Upper lobe of right lung (tissue), 1 donor: ENCODE measurements around the gene LHX2. TPM values are rescaled to one million over a fixed set of nuclear protein-coding genes. Genes with fewer than 3 reads are reported as not detected.

Source experiments
- ATAC-seq: fragments of 200-7000 bp; cut with Tn5 transposase; one replicate; pipeline ENCODE4 v1.9.1; 2020; ENCODE audit warnings: mild to moderate bottlenecking, moderate library complexity
- DNase-seq: peaks from one replicate; pipeline ENCODE4 v3.0.0-alpha.2; 2020
- H3K27ac ChIP-seq: fragments of 200-600 bp; one replicate; pipeline ENCODE4 v1.8.0; 2022
- H3K27me3 ChIP-seq: fragments of 200-600 bp; one replicate; pipeline ENCODE4 v1.8.0; 2022; ENCODE audit warnings: mild to moderate bottlenecking
- H3K36me3 ChIP-seq: fragments of 200-600 bp; one replicate; pipeline ENCODE4 v1.8.0; 2022
- H3K4me1 ChIP-seq: fragments of 200-600 bp; one replicate; pipeline ENCODE4 v1.8.0; 2022
- H3K4me3 ChIP-seq: fragments of 200-600 bp; one replicate; pipeline ENCODE4 v1.8.0; 2022; ENCODE audit warnings: mild to moderate bottlenecking
- H3K9me3 ChIP-seq: fragments of 200-600 bp; one replicate; pipeline ENCODE4 v1.8.0; 2022
- intact Hi-C: fragments of 100-400 bp; cut with DNase I; formaldehyde crosslinking; loops from one replicate; pipeline ENCODE4 v1.11.0; 2022
- total RNA-seq: library from RNA; stranded (reverse); fragmentation: NEBNext Ultra II Directional; extraction: Animal tissue kit (Norgen Biotek cat#: 25700); gene quantifications from one replicate; pipeline ENCODE4 v1.2.1, GENCODE V29; 2021
- TF ChIP-seq, protein P1 (sequence below): fragments of 200-600 bp; IDR thresholded peaks from one replicate; pipeline ENCODE4 v1.8.0; 2022; ENCODE audit warnings: antibody characterized with exemption
- donor health status: DM: no; HTN: yes; CAD: no; lungs with severe emphysema.

The LHX2 gene
- total RNA-seq, 1 donor from 2014 or later: not detected

DNA sequence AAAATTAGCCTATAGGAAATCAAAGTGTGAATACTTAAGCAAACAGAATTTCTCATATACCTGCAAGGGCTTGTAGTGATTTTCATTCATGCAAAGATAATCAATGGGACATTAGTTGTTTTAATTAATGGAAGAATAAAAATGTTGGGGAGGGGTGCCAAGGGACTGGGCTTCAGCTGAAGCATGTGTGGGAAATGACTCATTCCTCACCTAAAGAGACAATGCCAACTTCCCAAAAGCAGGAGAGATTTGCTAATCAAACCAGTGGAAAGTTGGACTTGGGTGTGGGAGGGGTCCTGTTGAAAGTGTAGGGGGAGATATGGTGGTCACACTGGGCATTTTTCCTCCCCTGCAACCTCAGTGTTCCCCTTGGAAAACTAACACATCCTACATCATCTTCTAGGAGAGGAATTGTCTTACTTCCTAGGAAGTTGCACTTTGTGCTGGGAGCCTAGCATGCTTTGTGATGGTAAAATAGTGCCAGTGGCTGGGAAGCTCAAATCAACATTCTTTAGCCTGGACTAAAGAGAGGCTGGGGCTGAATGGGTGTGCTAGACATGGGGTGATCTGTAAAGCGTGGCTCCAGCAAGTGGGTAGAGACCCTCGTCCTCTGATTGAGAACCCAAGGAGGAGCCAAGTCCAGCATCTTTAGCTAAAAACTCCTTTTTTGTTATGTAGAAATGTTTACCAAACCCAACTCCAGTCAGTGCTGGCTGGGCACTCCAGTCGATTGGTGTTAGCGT, 6.4 kb upstream of the LHX2 start:
- TF ChIP-seq, protein P1, sequence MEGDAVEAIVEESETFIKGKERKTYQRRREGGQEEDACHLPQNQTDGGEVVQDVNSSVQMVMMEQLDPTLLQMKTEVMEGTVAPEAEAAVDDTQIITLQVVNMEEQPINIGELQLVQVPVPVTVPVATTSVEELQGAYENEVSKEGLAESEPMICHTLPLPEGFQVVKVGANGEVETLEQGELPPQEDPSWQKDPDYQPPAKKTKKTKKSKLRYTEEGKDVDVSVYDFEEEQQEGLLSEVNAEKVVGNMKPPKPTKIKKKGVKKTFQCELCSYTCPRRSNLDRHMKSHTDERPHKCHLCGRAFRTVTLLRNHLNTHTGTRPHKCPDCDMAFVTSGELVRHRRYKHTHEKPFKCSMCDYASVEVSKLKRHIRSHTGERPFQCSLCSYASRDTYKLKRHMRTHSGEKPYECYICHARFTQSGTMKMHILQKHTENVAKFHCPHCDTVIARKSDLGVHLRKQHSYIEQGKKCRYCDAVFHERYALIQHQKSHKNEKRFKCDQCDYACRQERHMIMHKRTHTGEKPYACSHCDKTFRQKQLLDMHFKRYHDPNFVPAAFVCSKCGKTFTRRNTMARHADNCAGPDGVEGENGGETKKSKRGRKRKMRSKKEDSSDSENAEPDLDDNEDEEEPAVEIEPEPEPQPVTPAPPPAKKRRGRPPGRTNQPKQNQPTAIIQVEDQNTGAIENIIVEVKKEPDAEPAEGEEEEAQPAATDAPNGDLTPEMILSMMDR: no peak
- intact Hi-C loops: no loop called here

DNA sequence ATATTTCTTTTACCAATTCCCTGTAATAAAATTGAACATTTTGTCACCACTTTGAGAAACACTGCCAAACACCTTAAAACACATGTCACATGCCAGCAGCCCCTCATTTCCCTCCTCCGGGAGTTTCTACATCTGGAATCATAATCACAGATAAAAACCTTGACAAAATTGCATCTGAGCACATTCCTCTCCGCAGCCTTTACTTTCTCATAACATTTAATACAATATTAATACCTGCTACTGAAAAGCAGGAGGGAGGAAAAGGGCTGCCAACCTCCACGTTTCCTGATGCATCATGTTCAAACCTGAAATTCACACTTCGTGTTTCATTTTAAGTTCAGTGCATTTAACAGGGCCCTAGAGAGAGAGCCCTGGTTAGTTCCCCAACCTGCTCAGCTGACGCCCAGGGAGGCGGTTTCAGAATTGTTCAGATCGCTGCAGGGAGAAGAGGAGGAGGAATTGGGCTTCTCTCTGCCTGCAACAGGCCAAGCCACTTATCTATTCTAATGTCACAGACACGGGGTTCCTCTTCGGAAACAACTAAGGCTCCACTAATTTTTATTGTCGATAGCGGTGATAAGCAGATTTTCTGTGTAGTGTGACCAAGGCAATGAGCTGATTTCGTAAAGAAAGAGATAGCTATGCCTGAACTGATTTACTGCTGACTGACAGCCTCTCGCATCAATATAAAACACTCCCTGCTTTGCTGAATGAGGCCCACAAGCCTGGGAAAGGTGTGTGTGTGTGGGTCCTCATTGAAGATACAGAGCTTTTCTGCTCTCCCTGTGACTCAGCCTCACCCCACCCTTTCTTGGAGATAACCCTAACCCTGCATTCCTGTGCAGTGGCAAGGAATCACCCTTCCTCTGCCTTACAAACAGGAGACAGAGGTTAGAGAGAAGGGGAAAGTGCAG, 4.9 kb upstream of the LHX2 start:
- Histone ChIP-seq H3K4me3 (no peak overlapping the region), H3K36me3 (no peaks in the 10 kb centered on the region), H3K27ac (no peak overlapping the region), H3K9me3 (no peaks in the 10 kb centered on the region), H3K27me3 (peaks cover 100% of the 10 kb centered on the region), H3K4me1 (peaks cover 15% of the 10 kb centered on the region)
- peak; percentile 71 for ATAC-seq
- no peak for DNase-seq
- intact Hi-C loops: no loop called here
- TF ChIP-seq, protein P1: no peak

More for the DNA sequence above, 6.4 kb upstream of the LHX2 start:
- DNase-seq: no peak
- Histone ChIP-seq H3K27me3 (peaks cover 100% of the 10 kb centered on the region), H3K27ac (no peak overlapping the region), H3K36me3 (no peaks in the 10 kb centered on the region), H3K4me3 (no peak overlapping the region), H3K9me3 (no peaks in the 10 kb centered on the region), H3K4me1 (peaks cover 4% of the 10 kb centered on the region)
- no peak for ATAC-seq

- intact Hi-C loops: no loop called here
- ATAC-seq (no peak), DNase-seq (no peak)
- Histone ChIP-seq H3K4me3 (no peak overlapping the region), H3K27me3 (peaks cover 100% of the 10 kb centered on the region), H3K9me3 (no peaks in the 10 kb centered on the region), H3K27ac (no peak overlapping the region), H3K4me1 (peaks cover 22% of the 10 kb centered on the region), H3K36me3 (no peaks in the 10 kb centered on the region)
- TF ChIP-seq, protein P1: no peak
Observed at GRCh38 chr9:124007565-124008302, 3.8 kb upstream of the LHX2 start.

- DNase-seq (no peak), ATAC-seq (no peak)
- Histone ChIP-seq H3K4me1 (peaks cover 28% of the 10 kb centered on the region), H3K9me3 (no peaks in the 10 kb centered on the region), H3K36me3 (no peaks in the 10 kb centered on the region), H3K27ac (no peak overlapping the region), H3K4me3 (no peak overlapping the region), H3K27me3 (peaks cover 100% of the 10 kb centered on the region)
- TF ChIP-seq, protein P1: no peak
- intact Hi-C loops: no loop called here
Observed at GRCh38 chr9:124008303-124008693, 3.3 kb upstream of the LHX2 start.

- H3K36me3 ChIP-seq: no peaks in the 10 kb centered on the region
- intact Hi-C loops: no loop called here
- peaks cover 100% of the 10 kb centered on the region for H3K27me3 ChIP-seq
- H3K4me3 ChIP-seq: no peak overlapping the region
- ATAC-seq (no peak), DNase-seq (no peak)
- no peak overlapping the region for H3K27ac ChIP-seq
- TF ChIP-seq, protein P1: no peak
- no peaks in the 10 kb centered on the region for H3K9me3 ChIP-seq
- peaks cover 30% of the 10 kb centered on the region for H3K4me1 ChIP-seq
Observed at GRCh38 chr9:124008694-124009530, 2.7 kb upstream of the LHX2 start.
